Measurements from ENCODE around the gene CABP1. TPM values are rescaled to one million over a fixed set of nuclear protein-coding genes. Genes with fewer than 3 reads are reported as not detected.

CABP1 gene
- total and polyA plus RNA-seq, 9 of the 15 experiments (the other 6 are each of a cell fraction or from before 2014, with no cell fraction given) = not detected

GRCh38 chr12:120649442-120650232, 9.2 kb downstream of the CABP1 start (continued):
- no peak for TF ChIP-seq STAT6 (CRISPR knock-in tag; IDR thresholded peaks at IDR 0.05)
- peak in 1 of 2 experiments; percentile 4 for TF ChIP-seq E2F6 (IDR thresholded peaks at IDR 0.05; ENCODE audit: borderline replicate concordance in 1 of 2, extremely low read depth in 1 of 2, insufficient read depth in 1 of 2, insufficient read length in 1 of 2, low read depth in 1 of 2, low read length in 1 of 2, poor library complexity in 1 of 2, severe bottlenecking in 1 of 2)
- peak; percentile 38; the same call in 1 of the 2 replicates for TF ChIP-seq L3MBTL2 (IDR thresholded peaks at IDR 0.05)
- TF ChIP-seq POLR2AphosphoS5 (IDR thresholded peaks at IDR 0.05; ENCODE audit: control insufficient read depth, insufficient read depth, low read depth, low read length) = no peak
- TF ChIP-seq FOSL1 (tag; conservative IDR thresholded peaks at IDR 0.05) = 0 out of 2 replicates have a peak, but pooled peaks have one; percentile 8
